ENCODE measurements around the gene SLC17A7. TPM values are rescaled to one million over a fixed set of nuclear protein-coding genes. Genes with fewer than 3 reads are reported as not detected.

Gene SLC17A7
- total and polyA plus RNA-seq, 9 of the 15 experiments (the other 6 are each of a cell fraction or from before 2014, with no cell fraction given), result 1.1 to 15.7 (median 2.4) TPM

DNA sequence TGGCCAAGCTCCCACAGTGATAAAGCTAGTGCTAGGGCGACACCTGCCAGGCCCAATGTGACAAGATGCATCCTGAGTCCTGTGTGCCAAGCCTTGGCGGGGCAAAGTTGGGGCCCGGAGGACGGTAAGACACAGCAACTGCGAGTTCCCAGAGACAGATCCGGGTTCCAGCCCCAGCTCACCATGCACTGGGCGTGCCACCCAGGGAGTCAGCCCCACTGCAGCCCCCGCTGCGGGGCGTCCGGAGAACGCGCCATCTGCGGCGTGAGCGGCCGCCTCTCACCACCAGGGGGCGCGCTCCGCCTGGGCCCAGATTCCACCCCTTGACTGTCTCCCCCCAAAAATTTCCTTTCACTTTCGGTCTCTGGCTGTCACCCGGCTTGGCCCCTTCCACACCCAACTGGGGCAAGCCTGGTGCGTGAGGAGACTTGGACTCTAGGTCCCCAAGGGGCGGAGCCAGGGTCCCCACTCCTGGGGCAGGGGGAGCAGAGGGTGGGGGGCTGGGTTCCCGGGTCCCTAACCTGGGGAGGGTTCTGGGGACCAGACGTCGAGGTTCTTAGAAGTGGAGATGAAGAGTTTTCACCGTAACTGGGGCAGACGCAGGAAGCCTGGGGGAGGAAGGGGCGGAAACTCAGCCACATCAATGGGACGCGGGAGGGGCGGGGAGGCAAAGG, 32.7 kb upstream of the SLC17A7 start, which contains the start of gene FLT3LG (continued):
- TF ChIP-seq, protein P1, sequence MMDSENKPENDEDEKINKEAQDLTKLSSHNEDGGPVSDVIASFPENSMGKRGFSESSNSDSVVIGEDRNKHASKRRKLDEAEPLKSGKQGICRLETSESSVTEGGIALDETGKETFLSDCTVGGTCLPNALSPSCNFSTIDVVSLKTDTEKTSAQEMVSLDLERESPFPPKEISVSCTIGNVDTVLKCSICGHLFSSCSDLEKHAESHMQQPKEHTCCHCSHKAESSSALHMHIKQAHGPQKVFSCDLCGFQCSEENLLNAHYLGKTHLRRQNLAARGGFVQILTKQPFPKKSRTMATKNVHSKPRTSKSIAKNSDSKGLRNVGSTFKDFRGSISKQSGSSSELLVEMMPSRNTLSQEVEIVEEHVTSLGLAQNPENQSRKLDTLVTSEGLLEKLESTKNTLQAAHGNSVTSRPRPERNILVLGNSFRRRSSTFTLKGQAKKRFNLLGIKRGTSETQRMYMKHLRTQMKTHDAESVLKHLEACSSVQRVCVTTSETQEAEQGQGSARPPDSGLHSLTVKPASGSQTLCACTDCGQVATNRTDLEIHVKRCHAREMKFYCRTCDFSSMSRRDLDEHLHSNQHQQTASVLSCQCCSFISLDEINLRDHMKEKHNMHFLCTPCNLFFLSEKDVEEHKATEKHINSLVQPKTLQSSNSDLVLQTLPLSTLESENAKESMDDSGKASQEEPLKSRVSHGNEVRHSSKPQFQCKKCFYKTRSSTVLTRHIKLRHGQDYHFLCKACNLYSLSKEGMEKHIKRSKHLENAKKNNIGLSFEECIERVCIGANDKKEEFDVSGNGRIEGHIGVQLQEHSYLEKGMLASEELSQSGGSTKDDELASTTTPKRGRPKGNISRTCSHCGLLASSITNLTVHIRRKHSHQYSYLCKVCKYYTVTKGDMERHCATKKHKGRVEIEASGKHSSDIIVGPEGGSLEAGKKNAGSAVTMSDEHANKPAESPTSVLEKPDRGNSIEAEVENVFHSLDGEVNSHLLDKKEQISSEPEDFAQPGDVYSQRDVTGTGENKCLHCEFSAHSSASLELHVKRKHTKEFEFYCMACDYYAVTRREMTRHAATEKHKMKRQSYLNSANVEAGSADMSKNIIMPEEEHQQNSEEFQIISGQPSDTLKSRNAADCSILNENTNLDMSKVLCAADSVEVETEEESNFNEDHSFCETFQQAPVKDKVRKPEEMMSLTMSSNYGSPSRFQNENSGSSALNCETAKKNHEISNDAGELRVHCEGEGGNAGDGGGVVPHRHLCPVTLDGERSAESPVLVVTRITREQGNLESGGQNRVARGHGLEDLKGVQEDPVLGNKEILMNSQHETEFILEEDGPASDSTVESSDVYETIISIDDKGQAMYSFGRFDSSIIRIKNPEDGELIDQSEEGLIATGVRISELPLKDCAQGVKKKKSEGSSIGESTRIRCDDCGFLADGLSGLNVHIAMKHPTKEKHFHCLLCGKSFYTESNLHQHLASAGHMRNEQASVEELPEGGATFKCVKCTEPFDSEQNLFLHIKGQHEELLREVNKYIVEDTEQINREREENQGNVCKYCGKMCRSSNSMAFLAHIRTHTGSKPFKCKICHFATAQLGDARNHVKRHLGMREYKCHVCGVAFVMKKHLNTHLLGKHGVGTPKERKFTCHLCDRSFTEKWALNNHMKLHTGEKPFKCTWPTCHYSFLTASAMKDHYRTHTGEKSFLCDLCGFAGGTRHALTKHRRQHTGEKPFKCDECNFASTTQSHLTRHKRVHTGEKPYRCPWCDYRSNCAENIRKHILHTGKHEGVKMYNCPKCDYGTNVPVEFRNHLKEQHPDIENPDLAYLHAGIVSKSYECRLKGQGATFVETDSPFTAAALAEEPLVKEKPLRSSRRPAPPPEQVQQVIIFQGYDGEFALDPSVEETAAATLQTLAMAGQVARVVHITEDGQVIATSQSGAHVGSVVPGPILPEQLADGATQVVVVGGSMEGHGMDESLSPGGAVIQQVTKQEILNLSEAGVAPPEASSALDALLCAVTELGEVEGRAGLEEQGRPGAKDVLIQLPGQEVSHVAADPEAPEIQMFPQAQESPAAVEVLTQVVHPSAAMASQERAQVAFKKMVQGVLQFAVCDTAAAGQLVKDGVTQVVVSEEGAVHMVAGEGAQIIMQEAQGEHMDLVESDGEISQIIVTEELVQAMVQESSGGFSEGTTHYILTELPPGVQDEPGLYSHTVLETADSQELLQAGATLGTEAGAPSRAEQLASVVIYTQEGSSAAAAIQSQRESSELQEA (IDR thresholded peaks at IDR 0.05; ENCODE audit: low read depth), result no peak
- TF ChIP-seq PYGO2 (tag; IDR thresholded peaks at IDR 0.05) (no peak), ARNT (IDR thresholded peaks at IDR 0.05) (no peak), ZNF644 (tag; IDR thresholded peaks at IDR 0.05; ENCODE audit: low read depth) (no peak), TEAD1 (CRISPR knock-in tag; IDR thresholded peaks at IDR 0.05) (peak in 1 of 2 experiments; percentile 85; a peak in 2 of 4 replicates), MBD2 (IDR thresholded peaks at IDR 0.05; ENCODE audit: borderline replicate concordance, low read depth) (no peak), ZC3H4 (CRISPR knock-in tag; IDR thresholded peaks at IDR 0.05; ENCODE audit: borderline replicate concordance) (no peak), PHF8 (IDR thresholded peaks at IDR 0.05; ENCODE audit: borderline replicate concordance, low read length) (no peak; the same call in 1 of the 2 replicates), L3MBTL2 (IDR thresholded peaks at IDR 0.05) (peak; percentile 59), ZNF764 (CRISPR knock-in tag; IDR thresholded peaks at IDR 0.05; ENCODE audit: low read depth) (no peak), RBM17 (IDR thresholded peaks at IDR 0.05; ENCODE audit: borderline replicate concordance, low read depth, low read length) (no peak)
- TF ChIP-seq, protein P2, sequence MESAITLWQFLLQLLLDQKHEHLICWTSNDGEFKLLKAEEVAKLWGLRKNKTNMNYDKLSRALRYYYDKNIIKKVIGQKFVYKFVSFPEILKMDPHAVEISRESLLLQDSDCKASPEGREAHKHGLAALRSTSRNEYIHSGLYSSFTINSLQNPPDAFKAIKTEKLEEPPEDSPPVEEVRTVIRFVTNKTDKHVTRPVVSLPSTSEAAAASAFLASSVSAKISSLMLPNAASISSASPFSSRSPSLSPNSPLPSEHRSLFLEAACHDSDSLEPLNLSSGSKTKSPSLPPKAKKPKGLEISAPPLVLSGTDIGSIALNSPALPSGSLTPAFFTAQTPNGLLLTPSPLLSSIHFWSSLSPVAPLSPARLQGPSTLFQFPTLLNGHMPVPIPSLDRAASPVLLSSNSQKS (CRISPR knock-in tag; IDR thresholded peaks at IDR 0.05), result no peak
- TF ChIP-seq, protein P3, sequence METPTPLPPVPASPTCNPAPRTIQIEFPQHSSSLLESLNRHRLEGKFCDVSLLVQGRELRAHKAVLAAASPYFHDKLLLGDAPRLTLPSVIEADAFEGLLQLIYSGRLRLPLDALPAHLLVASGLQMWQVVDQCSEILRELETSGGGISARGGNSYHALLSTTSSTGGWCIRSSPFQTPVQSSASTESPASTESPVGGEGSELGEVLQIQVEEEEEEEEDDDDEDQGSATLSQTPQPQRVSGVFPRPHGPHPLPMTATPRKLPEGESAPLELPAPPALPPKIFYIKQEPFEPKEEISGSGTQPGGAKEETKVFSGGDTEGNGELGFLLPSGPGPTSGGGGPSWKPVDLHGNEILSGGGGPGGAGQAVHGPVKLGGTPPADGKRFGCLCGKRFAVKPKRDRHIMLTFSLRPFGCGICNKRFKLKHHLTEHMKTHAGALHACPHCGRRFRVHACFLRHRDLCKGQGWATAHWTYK (CRISPR knock-in tag; IDR thresholded peaks at IDR 0.05), result 0 out of 2 replicates have a peak, but pooled peaks have one; percentile 51
- TF ChIP-seq, protein P4, sequence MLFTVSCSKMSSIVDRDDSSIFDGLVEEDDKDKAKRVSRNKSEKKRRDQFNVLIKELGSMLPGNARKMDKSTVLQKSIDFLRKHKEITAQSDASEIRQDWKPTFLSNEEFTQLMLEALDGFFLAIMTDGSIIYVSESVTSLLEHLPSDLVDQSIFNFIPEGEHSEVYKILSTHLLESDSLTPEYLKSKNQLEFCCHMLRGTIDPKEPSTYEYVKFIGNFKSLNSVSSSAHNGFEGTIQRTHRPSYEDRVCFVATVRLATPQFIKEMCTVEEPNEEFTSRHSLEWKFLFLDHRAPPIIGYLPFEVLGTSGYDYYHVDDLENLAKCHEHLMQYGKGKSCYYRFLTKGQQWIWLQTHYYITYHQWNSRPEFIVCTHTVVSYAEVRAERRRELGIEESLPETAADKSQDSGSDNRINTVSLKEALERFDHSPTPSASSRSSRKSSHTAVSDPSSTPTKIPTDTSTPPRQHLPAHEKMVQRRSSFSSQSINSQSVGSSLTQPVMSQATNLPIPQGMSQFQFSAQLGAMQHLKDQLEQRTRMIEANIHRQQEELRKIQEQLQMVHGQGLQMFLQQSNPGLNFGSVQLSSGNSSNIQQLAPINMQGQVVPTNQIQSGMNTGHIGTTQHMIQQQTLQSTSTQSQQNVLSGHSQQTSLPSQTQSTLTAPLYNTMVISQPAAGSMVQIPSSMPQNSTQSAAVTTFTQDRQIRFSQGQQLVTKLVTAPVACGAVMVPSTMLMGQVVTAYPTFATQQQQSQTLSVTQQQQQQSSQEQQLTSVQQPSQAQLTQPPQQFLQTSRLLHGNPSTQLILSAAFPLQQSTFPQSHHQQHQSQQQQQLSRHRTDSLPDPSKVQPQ (CRISPR knock-in tag; IDR thresholded peaks at IDR 0.05; ENCODE audit: borderline replicate concordance), result no peak
